NCI-H1092 treated with DMSO at 0.1 percent for 48 hours (cell line): ENCODE data around the gene AMPD3.

ENCODE experiments used
- DNase-seq: peaks from one replicate; lab custom pipeline; 2025; lab: John Stamatoyannopoulos, UW

AMPD3 gene

DNA sequence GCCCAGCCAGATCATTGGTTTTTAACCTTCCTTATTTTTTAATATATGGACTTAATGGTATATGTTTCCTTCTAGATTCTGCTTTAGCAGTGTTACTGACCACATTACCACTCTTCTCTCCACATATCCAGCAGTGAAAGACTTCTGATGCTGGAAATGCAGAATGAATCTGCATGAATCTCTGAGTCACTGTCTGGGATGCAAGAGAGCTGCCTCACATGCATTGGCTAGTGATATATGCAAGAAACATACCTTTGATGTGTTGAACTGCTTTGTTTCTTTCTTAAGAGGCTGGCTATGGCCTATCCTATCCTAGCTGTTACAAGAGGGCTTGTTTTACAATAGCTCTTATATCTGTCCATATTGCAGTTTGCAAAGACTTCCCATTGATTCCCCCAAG is 16.6 kb upstream of the AMPD3 start:
- no peak for DNase-seq

DNA sequence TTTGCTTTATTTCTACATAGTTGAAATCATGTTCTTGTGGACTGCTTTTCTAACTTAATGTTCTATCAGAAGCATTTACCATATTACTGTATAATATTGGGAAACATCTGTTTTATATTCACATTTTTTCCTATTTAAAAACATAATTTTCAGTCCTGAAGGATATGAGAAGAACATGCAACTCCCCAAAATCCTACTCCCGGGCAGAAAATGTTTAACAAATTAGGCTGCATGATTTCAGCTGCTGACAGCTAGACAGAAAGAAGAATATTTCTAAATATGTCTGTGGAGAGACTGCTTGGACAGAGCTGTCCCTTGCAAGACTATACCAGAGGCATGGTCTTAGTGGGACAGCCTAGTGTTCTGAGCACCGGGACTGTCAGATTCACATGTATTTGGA is 15.7 kb upstream of the AMPD3 start:
- no peak for DNase-seq

DNA sequence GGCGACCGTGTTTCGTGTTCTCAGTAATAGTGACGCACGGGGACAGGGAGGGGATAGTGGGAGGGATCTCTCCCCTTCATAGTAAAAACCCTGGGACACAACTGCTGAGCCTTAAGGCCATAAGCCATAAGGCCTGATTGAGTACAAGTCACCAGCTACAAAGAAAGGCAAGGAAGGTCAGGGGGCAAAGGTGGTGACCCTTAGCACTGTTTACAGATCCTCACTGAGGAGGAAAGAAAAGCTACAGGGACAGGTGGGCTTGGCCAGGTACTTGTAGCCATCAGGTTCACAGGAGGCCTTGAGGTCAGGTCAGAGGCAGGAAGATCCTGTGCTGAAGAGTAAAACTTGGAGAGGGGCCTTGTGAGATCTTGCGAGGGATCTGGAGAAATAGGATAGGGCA is 15.1 kb upstream of the AMPD3 start:
- DNase-seq, result no peak

DNA sequence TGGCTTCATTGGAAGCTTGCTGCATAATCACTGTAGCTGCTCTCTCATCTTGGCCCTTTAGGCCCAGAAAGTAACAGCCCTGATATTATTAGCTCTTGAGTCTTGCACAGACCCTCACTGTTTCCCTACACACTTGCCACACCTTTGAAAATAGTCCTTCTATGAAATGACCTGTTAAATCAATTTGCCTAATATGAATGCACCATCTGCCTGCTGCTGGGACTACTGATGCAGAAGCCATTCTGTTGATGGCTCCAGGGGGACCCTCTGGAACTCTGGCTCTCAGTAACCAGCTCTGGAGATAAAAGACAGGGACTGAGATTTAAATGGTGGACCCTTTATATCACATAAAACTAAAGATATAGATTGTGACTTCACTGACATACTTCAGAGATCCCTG is 14.7 kb upstream of the AMPD3 start:
- DNase-seq, result no peak

DNA sequence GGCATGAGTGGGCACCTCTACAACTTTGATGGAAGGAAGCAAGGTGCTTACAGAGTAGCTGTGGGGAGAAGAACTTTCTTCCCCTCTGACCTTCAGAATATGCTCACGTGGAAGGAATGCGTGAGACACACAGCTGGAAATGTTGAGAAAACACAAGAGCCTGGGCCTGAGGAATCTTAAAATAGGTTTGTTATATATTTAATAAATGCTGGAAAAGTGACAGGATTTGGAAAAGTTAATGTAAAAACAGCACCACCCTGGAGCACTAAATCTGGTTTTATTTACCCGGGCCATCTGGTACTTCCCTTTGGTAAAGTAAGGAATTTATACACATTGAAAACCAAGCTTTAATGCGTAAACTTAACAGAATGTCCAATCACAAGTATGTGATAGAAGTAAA is 14.0 kb upstream of the AMPD3 start:
- no peak for DNase-seq

DNA sequence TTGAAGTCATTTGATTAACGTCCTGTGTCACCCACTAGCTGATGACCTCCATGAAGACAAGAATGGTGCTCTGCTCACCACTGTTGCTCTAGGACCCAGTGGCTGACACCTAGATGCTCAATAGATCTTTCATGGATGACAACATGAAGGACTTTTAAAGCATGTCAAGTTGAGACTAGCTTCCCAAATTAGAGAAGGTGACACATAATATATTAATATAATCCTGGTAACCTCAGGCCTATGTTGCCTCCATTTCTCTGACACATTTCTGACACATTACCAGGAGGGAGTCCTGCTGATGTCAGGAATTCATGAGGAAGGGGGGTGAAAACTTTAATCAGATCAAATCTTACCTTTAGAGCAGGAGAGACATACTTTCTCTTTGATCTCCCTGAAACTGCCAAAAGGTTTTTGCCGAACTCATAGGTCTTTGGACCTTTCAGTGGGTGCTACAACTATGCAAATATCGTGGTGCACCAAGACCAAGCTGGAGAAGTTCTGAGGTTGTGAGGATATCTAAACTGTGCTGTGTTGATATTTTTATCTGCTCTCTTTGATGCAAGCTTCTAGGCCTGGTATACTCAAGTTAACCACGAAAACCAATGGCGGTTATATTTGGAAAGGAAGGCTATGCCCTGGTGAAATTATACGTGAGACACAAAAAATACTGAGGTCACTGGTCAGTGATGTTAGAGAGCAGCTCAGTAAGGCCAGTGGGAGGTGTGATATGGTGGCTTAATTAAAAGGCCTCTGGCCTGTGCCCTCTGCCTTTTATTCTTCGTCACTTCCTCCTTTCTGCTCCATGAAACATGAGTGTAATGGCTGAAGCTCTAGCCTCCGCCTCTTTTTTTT is 13.2 kb upstream of the AMPD3 start:
- DNase-seq, result no peak

DNA sequence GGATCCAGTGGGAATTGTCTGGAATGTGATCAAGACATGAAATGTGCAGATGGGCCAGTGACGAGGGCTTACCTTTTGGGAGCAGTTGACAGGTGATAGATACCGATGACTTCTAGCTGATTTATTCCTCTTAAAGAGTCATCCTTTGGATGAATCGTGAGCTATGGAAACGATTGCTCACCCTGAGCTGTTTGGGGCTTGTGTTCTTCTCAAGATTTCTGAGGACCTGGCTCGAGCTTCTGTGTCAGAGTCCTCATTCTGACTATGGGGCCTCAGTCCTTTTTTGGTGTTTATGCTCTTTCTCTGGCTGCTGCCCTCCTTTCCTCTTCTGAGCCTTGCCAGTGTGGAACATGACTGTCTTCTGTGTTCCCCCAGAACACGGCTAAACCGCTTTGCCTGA is 11.9 kb upstream of the AMPD3 start:
- no peak for DNase-seq

DNA sequence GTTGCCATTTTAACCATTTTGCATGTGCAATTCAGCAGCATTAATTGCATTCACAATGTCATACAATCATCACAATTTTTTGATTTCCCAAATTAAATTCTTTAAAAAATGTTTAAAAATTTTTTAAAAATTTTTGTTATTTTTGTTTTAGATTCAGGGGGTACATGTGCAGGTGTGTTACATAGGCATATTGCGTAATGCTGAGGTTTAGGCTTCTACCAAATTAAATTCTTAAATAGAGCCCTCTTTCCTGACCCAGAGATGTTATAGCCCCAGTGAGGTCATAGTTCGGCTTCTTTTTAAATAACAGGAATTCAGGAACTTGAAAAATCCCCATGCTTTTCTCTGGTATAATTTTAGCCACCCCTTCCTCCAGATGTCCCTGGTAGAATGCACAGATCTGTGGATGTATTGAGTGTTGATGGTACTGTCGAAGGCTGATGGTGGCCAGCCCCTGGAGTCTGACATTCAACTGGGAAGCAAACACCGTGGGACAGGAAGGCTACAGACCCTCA is 11.3 kb upstream of the AMPD3 start:
- no peak for DNase-seq

DNA sequence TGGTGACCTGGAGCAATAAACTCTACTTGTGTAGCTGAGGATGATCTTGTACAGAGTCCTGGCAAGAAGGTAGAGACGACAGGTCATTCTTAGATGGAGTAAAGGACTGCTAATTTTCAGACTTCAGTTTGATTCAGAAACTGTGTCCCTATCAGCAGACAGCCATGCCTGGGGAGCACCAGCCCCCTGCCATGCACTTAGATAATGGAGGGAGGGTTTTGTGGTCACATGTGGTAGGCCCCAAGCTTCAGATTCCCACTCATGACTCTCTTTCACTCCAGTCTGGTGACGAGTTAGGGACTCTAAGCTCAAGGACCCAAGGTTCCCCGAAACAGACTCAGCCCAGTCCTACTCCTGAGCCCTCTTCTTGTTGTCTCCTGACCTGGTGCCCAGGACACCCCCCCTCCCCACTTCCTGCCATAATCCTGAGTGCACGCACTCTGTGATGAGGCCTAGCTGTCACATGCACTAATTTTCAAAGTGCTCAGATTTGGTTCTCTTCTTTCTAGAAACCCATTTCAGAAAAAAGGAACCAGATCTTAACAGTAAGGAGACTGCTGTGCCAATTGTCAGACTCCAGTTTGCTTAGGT is 10.2 kb upstream of the AMPD3 start:
- DNase-seq, result no peak

DNA sequence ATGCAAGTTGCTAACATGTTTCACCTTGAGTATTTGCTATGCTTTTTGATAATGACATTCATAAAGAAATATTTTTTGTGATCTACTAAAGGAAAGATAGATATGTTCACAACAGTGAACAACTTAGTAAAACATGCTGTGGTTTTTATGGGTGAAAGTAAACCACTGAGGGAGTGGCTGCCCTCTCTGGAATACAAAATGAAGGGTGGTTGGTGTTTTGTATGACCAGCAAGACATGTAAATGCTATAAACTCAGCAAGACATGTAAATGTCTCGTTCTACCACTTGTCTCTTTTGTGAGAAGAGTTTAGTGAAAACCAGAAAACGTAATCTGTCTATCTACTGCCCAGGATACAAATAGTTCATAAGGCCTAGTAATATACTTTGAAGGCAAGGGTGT is 7.6 kb upstream of the AMPD3 start:
- DNase-seq, result no peak

DNA sequence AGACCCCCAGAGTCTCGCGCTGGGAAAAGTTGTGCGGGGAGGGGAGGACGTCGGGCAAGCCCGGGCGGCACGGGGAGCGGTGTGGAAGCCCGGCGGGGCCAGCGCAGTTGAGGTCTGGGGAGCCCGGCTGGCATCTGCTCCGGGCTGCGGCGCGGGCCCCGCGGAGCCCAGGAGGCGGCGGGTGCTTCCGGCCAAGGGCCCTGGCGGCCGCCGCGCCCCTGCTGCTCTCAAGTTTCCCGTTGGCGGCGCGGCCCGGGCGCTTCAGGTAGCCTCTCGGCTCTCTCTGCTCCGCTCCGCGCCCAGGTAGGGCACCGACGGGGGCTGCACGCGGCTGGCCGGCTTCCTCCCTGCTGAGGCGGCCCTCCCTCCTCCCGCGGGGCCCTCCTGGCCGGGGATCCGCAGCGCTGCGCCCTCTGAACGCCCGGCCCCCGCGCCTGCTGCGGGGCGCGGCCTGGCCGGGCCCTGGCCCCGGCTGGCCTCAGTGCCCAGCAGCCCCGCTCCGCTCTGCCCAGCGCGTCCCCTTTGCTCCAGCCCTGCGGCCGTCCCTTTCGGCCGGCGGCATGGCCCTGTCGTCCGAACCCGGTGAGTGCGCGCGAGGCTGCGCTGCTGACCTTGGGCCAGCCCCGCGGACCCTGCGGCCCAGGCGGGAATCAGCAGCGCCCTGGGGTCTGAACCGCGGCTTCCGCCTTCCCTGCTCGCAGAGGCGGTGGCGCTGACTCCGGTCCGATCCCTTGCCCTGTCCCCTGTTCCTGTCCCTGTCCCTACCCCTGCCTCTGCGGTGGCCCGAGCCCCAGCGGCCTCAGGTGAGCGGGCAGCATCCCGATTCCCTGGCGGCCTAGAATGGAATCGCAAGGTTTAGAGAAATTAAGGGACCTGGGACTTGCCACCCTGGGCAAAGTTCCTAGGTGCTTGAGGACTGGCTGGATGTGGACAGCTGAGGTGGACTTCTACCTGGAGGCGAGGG is 4.3 kb upstream of the AMPD3 start:
- DNase-seq, result peak; percentile 82

DNA sequence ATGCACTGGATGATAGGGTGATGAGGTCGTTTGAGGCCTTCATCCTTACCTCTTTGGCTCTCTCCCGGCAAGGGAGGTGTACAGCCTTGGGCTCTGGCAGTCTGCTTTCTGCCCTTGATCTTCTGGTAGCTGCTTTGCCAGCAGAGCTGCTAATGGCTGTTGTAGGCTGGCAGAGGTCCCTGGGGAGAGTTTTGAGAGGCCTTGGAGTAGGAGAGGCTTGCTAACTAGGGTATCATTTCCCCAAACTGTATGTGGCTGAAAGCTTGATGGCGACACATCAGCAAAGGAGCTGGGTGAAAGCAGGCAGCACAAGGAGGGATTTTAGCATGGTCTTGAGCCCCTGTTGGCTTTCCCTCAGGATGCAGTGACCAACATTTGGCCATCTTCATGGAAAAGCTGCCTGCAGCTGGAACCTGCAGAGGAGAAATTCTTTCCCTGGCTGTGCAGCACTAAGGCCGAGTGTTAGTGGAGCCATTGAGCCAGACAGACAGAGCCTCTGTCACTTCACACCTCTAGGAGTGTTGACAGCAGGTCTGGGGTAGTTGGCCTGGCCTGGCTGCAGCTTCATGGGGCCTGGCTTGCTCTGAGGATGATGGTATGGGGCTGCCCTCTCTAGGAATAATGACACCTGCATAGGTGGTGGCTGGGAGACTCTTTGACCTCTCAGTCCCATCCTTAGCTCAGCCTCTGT is 3.5 kb upstream of the AMPD3 start:
- peak; percentile 82 for DNase-seq

DNA sequence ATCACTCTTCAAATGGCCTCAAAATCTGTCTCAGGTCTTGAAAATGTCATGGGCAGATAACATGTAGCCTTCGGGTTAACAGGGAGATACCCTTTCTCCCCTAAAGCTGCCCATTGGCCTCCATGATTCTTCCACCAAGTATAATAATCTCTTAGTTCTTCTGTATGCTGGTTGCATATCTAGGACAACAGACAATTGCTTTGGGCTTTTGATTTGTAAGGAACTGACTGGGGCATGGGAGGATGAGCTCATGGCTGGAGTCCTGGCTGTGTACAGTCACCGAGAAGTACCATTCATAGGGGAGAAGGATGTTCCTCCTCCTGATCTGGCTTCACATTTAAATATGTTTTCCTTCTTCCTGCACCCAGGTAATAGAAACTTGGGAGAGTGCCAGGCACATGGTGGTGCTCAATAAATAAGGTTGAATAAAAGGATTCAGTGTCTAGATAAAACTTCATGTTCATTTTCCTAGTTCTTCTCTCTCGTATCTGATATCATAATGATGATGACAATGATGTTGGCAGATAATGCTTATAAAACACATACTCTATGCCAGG is 2.8 kb upstream of the AMPD3 start:
- DNase-seq, result peak; percentile 38

DNA sequence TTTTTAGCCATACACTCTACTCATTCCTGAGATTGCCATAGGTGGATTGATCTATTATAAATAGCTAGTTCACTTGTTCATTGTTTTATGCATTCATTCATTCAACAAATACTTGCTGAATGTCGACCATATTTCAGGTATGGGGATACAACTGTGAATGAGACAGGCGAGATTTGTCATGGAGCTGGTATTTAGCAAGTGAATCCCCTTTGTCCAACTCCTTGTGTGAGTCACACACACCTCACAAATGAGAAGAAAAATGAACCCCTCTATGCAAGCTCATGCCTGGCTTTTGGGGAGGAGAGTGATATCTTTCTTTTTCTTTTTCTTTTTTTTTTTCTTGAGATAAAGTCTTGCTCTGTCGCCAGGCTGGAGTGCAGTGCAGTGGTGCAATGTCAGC is 1.8 kb upstream of the AMPD3 start:
- no peak for DNase-seq

DNA sequence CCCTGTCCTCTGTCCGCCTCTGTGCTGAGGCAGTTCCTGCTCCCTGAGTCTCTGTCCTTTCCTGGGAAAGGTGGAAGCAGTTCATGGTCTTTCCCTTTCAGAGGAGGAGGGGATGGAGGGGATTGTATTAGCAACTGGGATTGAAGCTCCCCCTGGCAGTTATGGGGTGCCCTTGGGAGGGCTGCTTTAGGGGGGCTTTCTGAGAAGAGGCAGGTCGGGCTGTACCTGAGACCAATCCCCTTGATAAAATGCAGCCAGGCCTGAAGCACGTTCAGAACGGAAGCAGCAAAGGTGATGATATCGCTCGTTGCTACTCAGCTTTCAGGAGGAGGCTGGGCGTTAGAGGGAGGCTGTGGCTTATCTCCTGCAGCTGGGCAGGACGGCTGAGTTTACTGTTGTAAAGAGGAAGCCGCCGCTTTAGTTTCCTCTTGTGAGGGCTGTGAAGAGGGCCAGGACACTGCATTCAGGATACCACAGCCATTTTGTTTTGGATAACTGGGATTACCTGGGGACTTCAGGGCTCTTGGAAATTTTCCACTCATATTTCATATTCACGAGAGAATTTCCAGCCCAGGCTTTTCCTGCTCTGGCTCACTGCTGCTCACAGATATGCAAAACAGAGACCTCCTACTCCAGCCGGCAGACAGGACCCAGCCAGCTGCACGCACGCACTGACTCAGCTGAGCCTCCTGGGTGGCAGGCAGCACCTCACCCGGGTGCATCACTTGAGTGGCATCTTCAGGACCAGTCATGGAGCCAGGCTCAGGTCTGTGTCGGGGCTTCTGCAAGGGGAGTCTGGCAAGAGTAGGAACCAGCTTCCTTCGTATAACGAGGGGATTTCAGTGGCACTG is 798 bp downstream of the AMPD3 start:
- DNase-seq, result peak; percentile 59

DNA sequence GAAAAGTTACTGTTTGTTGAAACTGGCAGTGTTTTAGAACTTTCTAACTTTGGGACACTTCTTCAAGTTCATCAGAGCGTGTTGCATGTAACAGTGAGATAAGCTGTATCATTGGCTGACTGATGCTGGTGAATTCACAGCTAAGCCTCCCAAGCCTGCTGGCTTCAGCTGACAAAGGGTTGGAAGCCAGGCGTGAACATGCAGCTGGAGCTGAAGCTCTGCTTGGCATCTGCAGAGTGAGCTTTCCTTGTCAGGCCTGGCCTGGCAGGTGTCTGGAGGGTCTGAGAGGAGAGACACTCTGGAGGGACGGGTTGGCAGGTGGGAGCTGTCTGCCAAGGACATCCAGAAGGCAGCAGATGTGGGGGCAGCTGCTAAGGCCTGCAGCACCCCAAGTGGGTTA is 1.5 kb downstream of the AMPD3 start:
- DNase-seq, result peak; percentile 53

DNA sequence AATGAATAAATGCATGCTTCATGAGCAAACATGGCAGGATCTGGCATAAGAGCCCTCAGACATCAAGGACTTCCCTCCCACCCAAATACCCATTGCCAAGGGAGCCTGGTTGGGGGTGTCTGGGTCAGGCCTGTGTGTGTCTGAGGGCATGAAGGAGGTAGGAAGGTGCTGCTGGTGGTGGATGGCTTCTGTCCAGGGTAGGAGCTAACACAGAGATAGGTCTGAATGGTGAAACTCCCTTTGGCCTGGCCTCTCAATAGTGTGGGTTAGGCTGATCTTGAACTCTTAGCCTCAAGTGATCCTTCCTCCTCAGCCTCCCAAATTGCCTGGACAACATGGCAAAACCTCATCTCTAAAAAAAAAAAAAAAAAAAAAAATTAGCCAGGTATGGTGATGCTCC is 2.8 kb downstream of the AMPD3 start:
- no peak for DNase-seq

DNA sequence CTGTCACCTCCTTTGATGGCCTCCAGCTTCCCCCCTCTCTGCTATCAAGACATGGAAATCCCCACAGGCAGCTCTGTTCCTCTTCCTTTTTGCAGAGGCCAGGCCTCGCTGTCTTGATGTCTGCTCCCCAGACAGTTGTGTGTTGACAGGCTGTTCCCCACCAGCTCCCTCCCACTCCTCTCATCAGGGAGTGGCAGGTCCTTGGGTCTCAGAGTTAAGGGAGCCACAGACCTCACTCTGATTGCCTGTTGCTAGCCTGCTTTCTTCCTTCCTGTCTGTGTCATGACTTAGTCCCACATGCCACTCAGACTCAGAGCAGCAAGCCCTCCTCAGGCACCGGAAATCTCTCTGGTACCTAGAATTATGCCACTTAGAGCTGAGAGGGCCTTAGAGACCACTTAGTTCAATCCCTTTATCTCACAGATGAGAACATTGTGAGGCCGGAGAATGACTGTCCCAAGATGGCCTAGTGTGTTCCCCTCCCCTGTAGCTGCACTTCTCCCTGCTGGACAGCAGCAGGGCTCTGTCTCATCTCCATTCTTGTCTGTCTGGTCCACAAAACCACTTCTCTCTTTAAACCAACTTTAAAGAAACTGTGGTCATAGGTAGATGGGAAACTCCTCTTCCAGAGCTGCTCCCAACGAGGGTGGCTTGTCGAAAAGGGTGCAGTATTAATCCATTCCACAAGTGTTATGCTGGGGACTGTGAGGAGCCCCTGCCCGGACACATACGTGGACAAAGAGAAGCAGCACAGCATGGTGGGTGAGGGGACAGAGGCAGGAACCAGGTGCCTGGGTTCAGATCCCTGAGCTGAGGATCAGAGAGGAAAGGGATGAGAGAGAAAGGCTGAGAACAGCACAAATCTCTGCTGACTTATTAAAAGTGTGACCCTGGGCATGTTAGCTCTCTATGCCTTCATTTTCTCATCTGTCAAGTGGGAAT is 4.2 kb downstream of the AMPD3 start:
- no peak for DNase-seq

DNA sequence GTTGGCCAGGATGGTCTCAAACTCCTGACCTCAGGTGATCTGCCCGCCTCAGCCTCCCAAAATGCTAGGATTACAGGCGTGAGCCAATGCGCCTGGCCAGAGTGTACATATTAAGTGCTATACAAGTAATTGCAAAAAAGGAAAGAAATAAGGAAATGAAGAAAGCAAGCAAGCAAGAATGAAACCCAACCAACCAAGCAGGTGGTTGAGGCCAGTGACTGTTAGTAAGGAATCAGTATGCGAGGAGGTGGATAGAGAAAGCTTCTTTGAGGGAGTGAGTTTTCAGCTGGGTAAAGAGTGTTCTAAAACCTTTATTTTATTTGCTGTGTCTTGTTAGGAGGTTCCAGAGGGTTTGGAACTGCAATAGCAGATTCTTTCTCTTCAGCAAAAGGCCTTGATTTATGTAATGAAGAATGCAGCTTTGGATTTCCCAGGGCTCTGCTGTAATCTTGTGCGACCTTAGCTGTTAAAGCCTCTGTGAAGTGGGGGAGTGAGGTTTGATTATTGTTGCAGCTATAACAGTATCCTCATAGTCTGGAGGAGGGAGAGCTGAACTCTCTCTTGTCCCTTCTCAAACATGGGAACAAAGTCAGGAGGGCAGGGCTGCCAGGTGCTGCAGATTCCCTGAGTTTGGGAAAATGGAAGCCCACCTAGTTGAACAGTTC is 5.7 kb downstream of the AMPD3 start:
- DNase-seq, result no peak
